ENCODE data around the gene ARHGAP29.

GRCh38 chr1:94239796-94240195 lies 2.4 kb upstream of the ARHGAP29 start:
- TF ChIP-seq POLR2AphosphoS5 (IDR thresholded peaks at IDR 0.05; ENCODE audit: low read depth, low read length) (no peak), TAF1 (IDR thresholded peaks at IDR 0.05; ENCODE audit: borderline replicate concordance, insufficient read depth, low read length) (no peak), SIN3A (IDR thresholded peaks at IDR 0.05; ENCODE audit: borderline replicate concordance, insufficient read depth, low read length) (no peak), FOXP2 (optimal IDR thresholded peaks at IDR 0.05; ENCODE audit: borderline replicate concordance, extremely low read depth, extremely low read length, insufficient read depth) (no peak)
- TF ChIP-seq, protein P1, sequence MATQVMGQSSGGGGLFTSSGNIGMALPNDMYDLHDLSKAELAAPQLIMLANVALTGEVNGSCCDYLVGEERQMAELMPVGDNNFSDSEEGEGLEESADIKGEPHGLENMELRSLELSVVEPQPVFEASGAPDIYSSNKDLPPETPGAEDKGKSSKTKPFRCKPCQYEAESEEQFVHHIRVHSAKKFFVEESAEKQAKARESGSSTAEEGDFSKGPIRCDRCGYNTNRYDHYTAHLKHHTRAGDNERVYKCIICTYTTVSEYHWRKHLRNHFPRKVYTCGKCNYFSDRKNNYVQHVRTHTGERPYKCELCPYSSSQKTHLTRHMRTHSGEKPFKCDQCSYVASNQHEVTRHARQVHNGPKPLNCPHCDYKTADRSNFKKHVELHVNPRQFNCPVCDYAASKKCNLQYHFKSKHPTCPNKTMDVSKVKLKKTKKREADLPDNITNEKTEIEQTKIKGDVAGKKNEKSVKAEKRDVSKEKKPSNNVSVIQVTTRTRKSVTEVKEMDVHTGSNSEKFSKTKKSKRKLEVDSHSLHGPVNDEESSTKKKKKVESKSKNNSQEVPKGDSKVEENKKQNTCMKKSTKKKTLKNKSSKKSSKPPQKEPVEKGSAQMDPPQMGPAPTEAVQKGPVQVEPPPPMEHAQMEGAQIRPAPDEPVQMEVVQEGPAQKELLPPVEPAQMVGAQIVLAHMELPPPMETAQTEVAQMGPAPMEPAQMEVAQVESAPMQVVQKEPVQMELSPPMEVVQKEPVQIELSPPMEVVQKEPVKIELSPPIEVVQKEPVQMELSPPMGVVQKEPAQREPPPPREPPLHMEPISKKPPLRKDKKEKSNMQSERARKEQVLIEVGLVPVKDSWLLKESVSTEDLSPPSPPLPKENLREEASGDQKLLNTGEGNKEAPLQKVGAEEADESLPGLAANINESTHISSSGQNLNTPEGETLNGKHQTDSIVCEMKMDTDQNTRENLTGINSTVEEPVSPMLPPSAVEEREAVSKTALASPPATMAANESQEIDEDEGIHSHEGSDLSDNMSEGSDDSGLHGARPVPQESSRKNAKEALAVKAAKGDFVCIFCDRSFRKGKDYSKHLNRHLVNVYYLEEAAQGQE (IDR thresholded peaks at IDR 0.05; ENCODE audit: insufficient read depth in 1 of 2, low read depth in 2 of 2, low read length in 2 of 2): no peak

All from PFSK-1 (cell line).